Right lobe of liver (tissue), 4 donors: Measurements from ENCODE around the gene MT1H.
A peak's percentile ranks its signal among the peaks of the same experiment; 100 is the strongest.

Experiments
- CTCF ChIP-seq, 4 donors: fragments of 200-600 bp in 3 of 4; fragments of 450-650 bp in 1 of 4; IDR thresholded peaks; one replicate each; pipeline versions ENCODE4 v1.5.1 to v1.8.0; 2016 to 2022; ENCODE audit warnings: antibody characterized with exemption in 4 of 4, mild to moderate bottlenecking in 2 of 4
- POLR2A ChIP-seq: fragments of 450-650 bp; IDR thresholded peaks from one replicate; pipeline ENCODE4 v1.6.1; 2017; ENCODE audit warnings: antibody characterized with exemption, mild to moderate bottlenecking
- donor health status: DM: no; HTN: no; CAD: no.
- donor health status: DM: no; HTN: no; CAD: no.
- donor health status: DM: no; HTN: yes; CAD: no.

DNA sequence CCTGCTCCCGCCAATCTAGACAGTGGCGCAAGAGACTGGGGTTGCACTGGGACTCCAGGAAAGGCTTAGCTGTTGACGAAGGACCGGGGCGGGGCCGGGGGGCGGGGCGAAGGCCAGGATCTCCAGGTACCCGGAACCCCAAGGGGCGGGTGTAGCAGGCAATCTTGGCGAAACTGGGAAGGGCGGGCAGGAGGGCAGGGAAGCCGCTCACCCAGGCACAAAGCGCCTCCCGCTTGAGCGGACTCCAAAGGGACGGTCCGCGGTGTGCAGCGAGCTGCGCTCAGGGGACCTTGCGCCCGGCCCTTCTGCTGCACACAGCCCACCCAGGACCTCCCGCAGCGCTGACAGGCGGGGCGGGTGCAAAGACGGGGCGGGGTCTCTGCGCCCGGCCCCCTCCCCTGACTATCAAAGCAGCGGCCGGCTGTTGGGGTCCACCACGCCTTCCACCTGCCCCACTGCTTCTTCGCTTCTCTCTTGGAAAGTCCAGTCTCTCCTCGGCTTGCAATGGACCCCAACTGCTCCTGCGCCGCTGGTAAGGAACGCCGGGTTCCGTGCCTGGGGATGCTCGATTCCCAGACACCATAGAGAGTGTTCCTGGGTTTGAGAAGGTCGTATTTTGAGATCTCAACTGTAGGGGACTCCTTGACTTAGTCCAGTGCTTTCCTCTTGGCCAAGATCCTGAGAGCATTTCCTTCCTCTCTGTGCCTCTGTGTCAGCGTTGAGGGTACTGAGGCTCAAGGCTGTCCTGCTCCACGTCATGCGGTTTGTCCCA is 11.9 kb upstream of the MT1H start, which contains the start of gene MT1F:
- no peak for TF ChIP-seq CTCF (IDR thresholded peaks at IDR 0.05)
- peak; percentile 64 for TF ChIP-seq POLR2A
